ENCODE data around the gene KIAA1217. TPM values are rescaled to one million over a fixed set of nuclear protein-coding genes. Genes with fewer than 3 reads are reported as not detected.

KIAA1217 gene
- total RNA-seq, 6 experiments from 2014 or later = 10.4 to 25.5 (median 14.9) TPM

DNA sequence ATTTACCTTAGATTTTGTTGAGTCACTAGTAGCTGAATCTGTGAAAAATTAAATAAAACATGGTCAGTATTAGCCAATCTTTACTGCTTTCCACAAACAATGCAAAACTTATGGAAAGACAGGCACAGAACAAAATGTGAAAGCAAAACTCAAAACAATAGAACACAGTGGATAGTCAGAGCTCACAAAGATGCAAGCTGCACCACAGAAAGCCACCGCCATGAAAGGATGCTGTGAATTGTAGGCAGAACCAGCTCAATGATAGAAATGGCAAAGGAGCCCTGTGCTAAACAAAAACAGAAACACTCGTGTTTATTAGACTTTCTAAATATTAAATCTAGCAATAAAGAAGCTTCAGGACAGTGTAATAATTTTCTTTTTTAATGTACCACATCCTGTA, 380.3 kb downstream of the KIAA1217 start:
- H3K27me3 ChIP-seq = no peaks in the 10 kb centered on the region
- DNase-seq (no peak), ATAC-seq (no peak)
- 88% methylated on average over 1 of the region's 2 CpGs for WGBS (ENCODE audit: insufficient coverage, low coverage, low lambda C conversion rate, missing lambda C conversion rate)
- no peak overlapping the region for H3K27ac ChIP-seq
- no peak for TF ChIP-seq POLR2A (IDR thresholded peaks at IDR 0.05)
- TF ChIP-seq, protein P1, sequence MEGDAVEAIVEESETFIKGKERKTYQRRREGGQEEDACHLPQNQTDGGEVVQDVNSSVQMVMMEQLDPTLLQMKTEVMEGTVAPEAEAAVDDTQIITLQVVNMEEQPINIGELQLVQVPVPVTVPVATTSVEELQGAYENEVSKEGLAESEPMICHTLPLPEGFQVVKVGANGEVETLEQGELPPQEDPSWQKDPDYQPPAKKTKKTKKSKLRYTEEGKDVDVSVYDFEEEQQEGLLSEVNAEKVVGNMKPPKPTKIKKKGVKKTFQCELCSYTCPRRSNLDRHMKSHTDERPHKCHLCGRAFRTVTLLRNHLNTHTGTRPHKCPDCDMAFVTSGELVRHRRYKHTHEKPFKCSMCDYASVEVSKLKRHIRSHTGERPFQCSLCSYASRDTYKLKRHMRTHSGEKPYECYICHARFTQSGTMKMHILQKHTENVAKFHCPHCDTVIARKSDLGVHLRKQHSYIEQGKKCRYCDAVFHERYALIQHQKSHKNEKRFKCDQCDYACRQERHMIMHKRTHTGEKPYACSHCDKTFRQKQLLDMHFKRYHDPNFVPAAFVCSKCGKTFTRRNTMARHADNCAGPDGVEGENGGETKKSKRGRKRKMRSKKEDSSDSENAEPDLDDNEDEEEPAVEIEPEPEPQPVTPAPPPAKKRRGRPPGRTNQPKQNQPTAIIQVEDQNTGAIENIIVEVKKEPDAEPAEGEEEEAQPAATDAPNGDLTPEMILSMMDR (IDR thresholded peaks at IDR 0.05) = no peak
- H3K36me3 ChIP-seq = peaks cover 0 to 67% (median 23%) of the 10 kb centered on the region in 4 donors
- no peaks in the 10 kb centered on the region for H3K9me3 ChIP-seq
- no peaks in the 10 kb centered on the region for H3K4me1 ChIP-seq
- intact Hi-C loops (cut with DNase I) = no loop called here
- no peak overlapping the region for H3K4me3 ChIP-seq

GRCh38 chr10:24590697-24591457, 381.9 kb downstream of the KIAA1217 start:
- intact Hi-C loops (cut with DNase I) = no loop called here
- H3K27me3 ChIP-seq = no peaks in the 10 kb centered on the region
- TF ChIP-seq POLR2A (IDR thresholded peaks at IDR 0.05) = no peak
- TF ChIP-seq, protein P1 (IDR thresholded peaks at IDR 0.05) = no peak
- H3K4me1 ChIP-seq = no peaks in the 10 kb centered on the region
- H3K4me3 ChIP-seq = no peak overlapping the region
- H3K9me3 ChIP-seq = no peaks in the 10 kb centered on the region
- peaks cover 0 to 82% (median 28%) of the 10 kb centered on the region in 4 donors for H3K36me3 ChIP-seq
- DNase-seq (no peak), ATAC-seq (no peak)
- H3K27ac ChIP-seq = no peak overlapping the region

GRCh38 chr10:24596217-24596930, 387.4 kb downstream of the KIAA1217 start:
- TF ChIP-seq, protein P1 (IDR thresholded peaks at IDR 0.05) = no peak
- TF ChIP-seq POLR2A (IDR thresholded peaks at IDR 0.05) = no peak
- Histone ChIP-seq H3K4me3 (no peak overlapping the region), H3K9me3 (no peaks in the 10 kb centered on the region), H3K27ac (no peak overlapping the region), H3K4me1 (no peaks in the 10 kb centered on the region), H3K27me3 (no peaks in the 10 kb centered on the region), H3K36me3 (peaks cover 0 to 92% (median 19%) of the 10 kb centered on the region in 4 donors)
- no peak for ATAC-seq
- 95% methylated on average over 11 of the region's 11 CpGs for WGBS (ENCODE audit: insufficient coverage, low coverage, low lambda C conversion rate, missing lambda C conversion rate)
- intact Hi-C loops (cut with DNase I) = no loop called here
- DNase-seq = no peak

DNA sequence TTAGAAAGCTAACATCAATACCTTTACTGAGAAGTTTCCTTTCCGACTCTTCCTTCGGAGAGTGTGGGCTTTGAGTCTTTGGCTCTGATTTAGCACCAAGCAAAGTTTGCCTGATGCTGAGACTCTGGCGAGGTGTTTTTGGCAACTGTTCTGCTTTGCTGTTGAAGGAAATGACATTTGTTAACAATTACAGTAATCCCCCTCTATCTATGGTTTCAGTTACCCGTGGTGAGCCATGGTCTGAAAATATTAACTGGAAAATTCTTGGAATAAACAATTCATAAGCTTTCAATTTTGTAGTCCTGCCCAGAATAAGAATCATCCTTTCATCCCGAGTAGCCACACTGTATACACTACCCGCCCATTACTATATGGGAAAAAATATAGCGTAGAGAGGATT, 388.5 kb downstream of the KIAA1217 start:
- DNase-seq = no peak
- H3K4me3 ChIP-seq = no peak overlapping the region
- TF ChIP-seq, protein P1 (IDR thresholded peaks at IDR 0.05) = no peak
- no peak for TF ChIP-seq POLR2A (IDR thresholded peaks at IDR 0.05)
- no peak overlapping the region for H3K27ac ChIP-seq
- ATAC-seq = no peak
- H3K9me3 ChIP-seq = no peaks in the 10 kb centered on the region
- no peaks in the 10 kb centered on the region for H3K4me1 ChIP-seq
- WGBS (ENCODE audit: insufficient coverage, low coverage, low lambda C conversion rate, missing lambda C conversion rate) = 95% methylated on average over 7 of the region's 7 CpGs
- H3K36me3 ChIP-seq = peaks cover 0 to 92% (median 16%) of the 10 kb centered on the region in 4 donors
- intact Hi-C loops (cut with DNase I) = no loop called here
- no peaks in the 10 kb centered on the region for H3K27me3 ChIP-seq

MicroRNAs encoded within 50 kb of the gene (microRNA counts, 767-probe panel; counts per million panel counts)
- 237 counts per million for microRNA hsa-miR-603

Small RNA genes lying within 50 kb of the gene (microRNA-seq; reads per million reads assigned to microRNA genes)
- 0 reads per million in 2 donors for gene MIR603

Small RNA genes lying within 50 kb of the gene (small RNA-seq; reads per million reads assigned to genes)
- gene AC063961.1 = 0 reads per million in 2 experiments
- 0 reads per million in 2 experiments for gene MIR603
